Neural crest cell (in vitro differentiated cells): ENCODE measurements around the gene CYB5D1. TPM values are rescaled to one million over a fixed set of nuclear protein-coding genes. Genes with fewer than 3 reads are reported as not detected.

Experiments used
- DNase-seq: peaks from one replicate; pipeline ENCODE4 v3.0.0; 2021; ENCODE audit warnings: low read depth, mixed read lengths, low spot score
- H3K27ac Mint-ChIP-seq: one replicate; pipeline ENCODE4 v1.8.0; 2021; ENCODE audit warnings: mild to moderate bottlenecking, mixed read lengths; ENCODE audit not compliant: unreplicated experiment
- H3K27me3 Mint-ChIP-seq: 2 replicates; pipeline ENCODE4 v1.8.0; 2021; ENCODE audit warnings: low read depth, mild to moderate bottlenecking, mixed read lengths
- H3K36me3 Mint-ChIP-seq: 2 replicates; pipeline ENCODE4 v1.8.0; 2021; ENCODE audit warnings: low read depth, mild to moderate bottlenecking, mixed read lengths
- H3K4me1 Mint-ChIP-seq: 2 replicates; pipeline ENCODE4 v1.8.0; 2021; ENCODE audit warnings: mixed read lengths
- H3K4me3 Mint-ChIP-seq: one replicate; pipeline ENCODE4 v1.8.0; 2021; ENCODE audit warnings: mild to moderate bottlenecking, mixed read lengths
- H3K9me3 Mint-ChIP-seq: 2 replicates; pipeline ENCODE4 v1.8.0; 2021; ENCODE audit warnings: mixed read lengths
- total RNA-seq: library from RNA; stranded (reverse); gene quantifications from 2 replicates; pipeline ENCODE4 v1.2.1, GENCODE V29; 2021
- TF ChIP-seq, protein P1 (sequence below): fragments of 200-600 bp; sonication (generic); conservative IDR thresholded peaks from 2 replicates; pipeline ENCODE4 v1.5.0; 2021; ENCODE audit warnings: antibody characterized with exemption, mild to moderate bottlenecking

CYB5D1 gene
- total RNA-seq, 1 donor from 2014 or later: 12.7 TPM

DNA sequence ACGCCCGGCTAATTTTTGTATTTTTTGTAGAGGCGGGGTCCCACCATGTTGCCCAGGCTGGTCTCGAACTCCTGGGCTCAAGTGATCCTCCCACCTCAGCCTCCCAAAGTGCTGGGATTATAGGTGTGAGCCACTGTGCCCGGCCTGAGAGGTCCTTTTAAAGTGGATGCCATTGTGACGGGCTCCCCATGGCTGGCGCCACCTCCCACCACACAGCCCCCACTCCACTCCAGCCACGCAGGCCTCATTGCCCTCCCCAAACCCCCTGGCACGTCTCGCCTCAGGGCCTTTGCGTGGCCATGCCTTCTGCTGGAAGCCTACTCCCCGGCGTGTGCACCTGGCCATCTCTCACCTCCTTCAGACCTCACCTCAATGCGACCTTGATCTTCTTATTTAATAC lies 35.7 kb upstream of the CYB5D1 start:
- Mint-ChIP-seq H3K4me1 (no peaks in the 10 kb centered on the region), H3K27me3 (peaks cover 43% of the 10 kb centered on the region), H3K4me3 (no peak overlapping the region), H3K9me3 (no peaks in the 10 kb centered on the region), H3K27ac (no peak overlapping the region), H3K36me3 (no peaks in the 10 kb centered on the region)
- TF ChIP-seq, protein P1, sequence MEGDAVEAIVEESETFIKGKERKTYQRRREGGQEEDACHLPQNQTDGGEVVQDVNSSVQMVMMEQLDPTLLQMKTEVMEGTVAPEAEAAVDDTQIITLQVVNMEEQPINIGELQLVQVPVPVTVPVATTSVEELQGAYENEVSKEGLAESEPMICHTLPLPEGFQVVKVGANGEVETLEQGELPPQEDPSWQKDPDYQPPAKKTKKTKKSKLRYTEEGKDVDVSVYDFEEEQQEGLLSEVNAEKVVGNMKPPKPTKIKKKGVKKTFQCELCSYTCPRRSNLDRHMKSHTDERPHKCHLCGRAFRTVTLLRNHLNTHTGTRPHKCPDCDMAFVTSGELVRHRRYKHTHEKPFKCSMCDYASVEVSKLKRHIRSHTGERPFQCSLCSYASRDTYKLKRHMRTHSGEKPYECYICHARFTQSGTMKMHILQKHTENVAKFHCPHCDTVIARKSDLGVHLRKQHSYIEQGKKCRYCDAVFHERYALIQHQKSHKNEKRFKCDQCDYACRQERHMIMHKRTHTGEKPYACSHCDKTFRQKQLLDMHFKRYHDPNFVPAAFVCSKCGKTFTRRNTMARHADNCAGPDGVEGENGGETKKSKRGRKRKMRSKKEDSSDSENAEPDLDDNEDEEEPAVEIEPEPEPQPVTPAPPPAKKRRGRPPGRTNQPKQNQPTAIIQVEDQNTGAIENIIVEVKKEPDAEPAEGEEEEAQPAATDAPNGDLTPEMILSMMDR: no peak
- no peak for DNase-seq

DNA sequence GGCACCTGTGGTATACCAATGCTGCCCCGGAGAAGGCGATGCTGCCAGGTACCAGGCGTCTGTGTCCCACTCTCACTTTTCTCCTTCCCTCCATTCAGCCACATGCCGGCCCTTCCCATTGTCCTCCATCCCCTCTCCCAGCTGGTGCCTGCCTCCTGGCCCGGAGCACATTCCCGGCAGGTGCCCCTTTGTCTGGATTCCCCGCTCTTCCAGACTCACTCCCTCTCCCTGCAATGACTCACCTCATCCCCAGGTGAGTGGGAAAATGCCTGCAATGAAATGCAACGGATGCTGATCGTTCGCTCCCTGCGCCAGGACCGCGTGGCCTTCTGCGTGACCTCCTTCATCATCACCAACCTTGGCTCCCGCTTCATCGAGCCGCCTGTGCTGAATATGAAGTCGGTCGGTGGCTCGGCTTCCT lies 34.2 kb upstream of the CYB5D1 start:
- TF ChIP-seq, protein P1: no peak
- DNase-seq: no peak
- no peaks in the 10 kb centered on the region for H3K9me3 Mint-ChIP-seq
- H3K27ac Mint-ChIP-seq: no peak overlapping the region
- H3K4me3 Mint-ChIP-seq: no peak overlapping the region
- no peaks in the 10 kb centered on the region for H3K4me1 Mint-ChIP-seq
- H3K27me3 Mint-ChIP-seq: peaks cover 53% of the 10 kb centered on the region
- no peaks in the 10 kb centered on the region for H3K36me3 Mint-ChIP-seq

GRCh38 chr17:7824021-7824924 lies 33.5 kb upstream of the CYB5D1 start:
- no peaks in the 10 kb centered on the region for H3K36me3 Mint-ChIP-seq
- no peak for DNase-seq
- H3K4me1 Mint-ChIP-seq: no peaks in the 10 kb centered on the region
- H3K9me3 Mint-ChIP-seq: no peaks in the 10 kb centered on the region
- peaks cover 53% of the 10 kb centered on the region for H3K27me3 Mint-ChIP-seq
- H3K27ac Mint-ChIP-seq: no peak overlapping the region
- H3K4me3 Mint-ChIP-seq: no peak overlapping the region
- TF ChIP-seq, protein P1: no peak

DNA sequence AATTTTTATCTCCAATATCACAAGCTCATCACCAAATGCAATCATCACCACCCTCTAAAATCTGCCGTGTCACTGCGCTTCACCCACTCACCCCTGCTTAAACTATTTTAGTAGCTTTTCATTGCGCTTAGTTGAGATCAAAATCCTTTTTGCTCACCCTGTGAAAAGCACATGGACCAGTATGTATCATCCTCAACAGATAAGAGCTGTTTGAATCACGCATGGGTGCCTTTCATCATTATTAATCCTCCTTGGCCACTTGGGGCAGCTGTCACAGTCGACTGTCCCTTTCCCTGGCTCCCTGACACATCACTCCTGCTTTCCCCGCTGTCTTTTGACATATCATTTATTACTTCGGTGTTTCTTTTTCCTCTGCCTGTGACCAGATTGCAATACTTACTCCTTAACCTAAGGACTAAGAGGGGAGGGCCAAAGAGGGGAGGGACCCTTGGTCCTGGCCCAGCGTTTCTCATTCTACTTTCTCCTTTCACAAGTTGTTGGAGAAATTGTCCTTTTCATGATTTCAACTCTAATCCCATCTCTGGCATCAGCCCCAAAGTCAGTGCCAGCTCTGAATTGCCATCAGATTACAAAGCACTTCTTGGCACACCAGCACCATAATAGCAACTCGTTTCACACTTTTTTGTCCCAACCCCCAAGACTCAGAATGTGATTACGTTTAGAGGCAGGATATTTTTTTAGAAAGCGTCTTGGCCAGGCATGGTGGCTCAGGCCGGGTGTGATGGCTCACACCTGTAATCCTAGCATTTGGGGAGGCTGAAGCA lies 32.4 kb upstream of the CYB5D1 start:
- Mint-ChIP-seq H3K27me3 (peaks cover 53% of the 10 kb centered on the region), H3K4me1 (no peaks in the 10 kb centered on the region), H3K9me3 (no peaks in the 10 kb centered on the region), H3K27ac (no peak overlapping the region), H3K36me3 (no peaks in the 10 kb centered on the region), H3K4me3 (no peak overlapping the region)
- TF ChIP-seq, protein P1: peak; percentile 22
- no peak for DNase-seq

GRCh38 chr17:7830616-7831015 lies 27.2 kb upstream of the CYB5D1 start:
- Mint-ChIP-seq H3K9me3 (no peaks in the 10 kb centered on the region), H3K4me3 (no peak overlapping the region), H3K27ac (no peak overlapping the region), H3K4me1 (peaks cover 17% of the 10 kb centered on the region), H3K27me3 (peaks cover 47% of the 10 kb centered on the region), H3K36me3 (no peaks in the 10 kb centered on the region)
- TF ChIP-seq, protein P1: no peak
- DNase-seq: no peak
